K562 (cell line): ENCODE measurements around the gene NOTCH1. TPM values are rescaled to one million over a fixed set of nuclear protein-coding genes. Genes with fewer than 3 reads are reported as not detected.

ENCODE experiments used
- ADNP ChIP-seq: fragments of 200-800 bp; sonication (Bioruptor generic); IDR thresholded peaks from 2 replicates; pipeline ENCODE4 v1.6.1; 2016; ENCODE audit warnings: missing genetic modification characterization, missing compliant biosample characterization
- ATF3 ChIP-seq, 2 experiments: fragments of 450-650 bp in 1 of 2; sonication (generic) in 1 of 2; formaldehyde crosslinking in 1 of 2; IDR thresholded peaks in 1 of 2; conservative IDR thresholded peaks in 1 of 2; 2 replicates each; pipeline versions ENCODE4 v1.6.1 to v1.8.1; 2016 to 2023; ENCODE audit warnings: mild to moderate bottlenecking in 2 of 2, moderate library complexity in 2 of 2, inconsistent platforms in 1 of 2, missing genetic modification reagents in 1 of 2
- CHD1 ChIP-seq: fragments of 200-600 bp; sonication (generic); IDR thresholded peaks from one replicate; pipeline ENCODE4 v1.6.1; 2012; ENCODE audit warnings: mild to moderate bottlenecking, moderate library complexity, low read length, inconsistent platforms
- ETV1 ChIP-seq: fragments of 450-650 bp; conservative IDR thresholded peaks from 2 replicates; pipeline ENCODE4 v1.6.1; 2016; ENCODE audit warnings: missing genetic modification characterization, control low read depth, low read depth, missing compliant biosample characterization
- ETV5 ChIP-seq: sonication (generic); formaldehyde crosslinking; IDR thresholded peaks from 2 replicates; pipeline ENCODE4 v1.4.0; 2020; ENCODE audit warnings: low read depth, mild to moderate bottlenecking, missing genetic modification reagents
- ETV6 ChIP-seq, 3 experiments: fragments of 150-350 bp in 1 of 3; sonication (generic) in 1 of 3; formaldehyde crosslinking in 1 of 3; IDR thresholded peaks; 2 replicates each; pipeline versions ENCODE4 v1.6.1 to v1.8.0; 2014 to 2022; ENCODE audit warnings: borderline replicate concordance in 2 of 3, low read depth in 2 of 3, antibody characterized with exemption in 1 of 3, low read length in 1 of 3, mild to moderate bottlenecking in 1 of 3, missing genetic modification reagents in 1 of 3
- MYC ChIP-seq, 2 experiments: fragments of 250-450 bp in 1 of 2; sonication (Bioruptor Pico) in 1 of 2; IDR thresholded peaks; 2 replicates each; pipeline versions ENCODE4 v1.5.1 to v1.6.1; 2012 to 2021; ENCODE audit warnings: low read depth in 2 of 2, borderline replicate concordance in 1 of 2, improper control_type of control experiment in 1 of 2, low read length in 1 of 2, mild to moderate bottlenecking in 1 of 2, moderate library complexity in 1 of 2
- ZNF146 ChIP-seq: IDR thresholded peaks from one replicate; pipeline ENCODE4 v1.6.1; 2018; ENCODE audit warnings: missing compliant biosample characterization; ENCODE audit not compliant: unreplicated experiment
- ZNF740 ChIP-seq, 3 experiments: fragments of 200-800 bp in 1 of 3; sonication (Bioruptor generic) in 1 of 3; sonication (generic) in 1 of 3; formaldehyde crosslinking in 1 of 3; IDR thresholded peaks; 2 replicates each; pipeline versions ENCODE4 v1.6.1 to v1.8.0; 2016 to 2022; ENCODE audit warnings: mild to moderate bottlenecking in 2 of 3, missing compliant biosample characterization in 2 of 3, missing genetic modification characterization in 2 of 3, missing genetic modification reagents in 1 of 3
- ZNF766 ChIP-seq: fragments of 200-800 bp; sonication (Bioruptor generic); conservative IDR thresholded peaks from 2 replicates; pipeline ENCODE4 v1.6.1; 2016; ENCODE audit warnings: missing genetic modification characterization, missing compliant biosample characterization
- polyA plus RNA-seq, 8 experiments: library from polyadenylated mRNA; depleted of rRNA in 4 of 8; stranded (reverse) in 5 of 8; unstranded in 3 of 8; fragments of >200 nt; fragmentation: Nextera tagmentation in 2 of 8; fragmentation: Illumina TruSeq in 1 of 8; extraction: Ambion mirVana in 2 of 8; extraction: Trizol in 1 of 8; gene quantifications; 2 replicates each; pipeline versions ENCODE4 v1.2.1 to v1.2.3, GENCODE V29; 2011 to 2014; ENCODE audit warnings: inconsistent platforms in 1 of 8, missing spikeins in 1 of 8
- total RNA-seq, 7 experiments: library from RNA; depleted of rRNA in 6 of 7; stranded (reverse); fragments of >200 nt in 6 of 7; fragmentation: Illumina TruSeq in 2 of 7; extraction: Trizol in 2 of 7; gene quantifications; 2 replicates each; pipeline versions ENCODE4 v1.2.1 to v1.2.3, GENCODE V29; 2011 to 2021; ENCODE audit warnings: low replicate concordance in 1 of 7
- TF ChIP-seq, protein P1 (sequence below): fragments of 200-800 bp; sonication (Bioruptor generic); IDR thresholded peaks from 2 replicates; pipeline ENCODE4 v1.6.1; 2016; ENCODE audit warnings: missing genetic modification characterization, missing compliant biosample characterization
- TF ChIP-seq, protein P2 (sequence below): fragments of 200-800 bp; sonication (Bioruptor generic); IDR thresholded peaks from 2 replicates; pipeline ENCODE4 v1.6.1; 2017; ENCODE audit warnings: missing genetic modification characterization, missing compliant biosample characterization

The NOTCH1 gene
- total and polyA plus RNA-seq, 9 of the 15 experiments (the other 6 are each of a cell fraction or from before 2014, with no cell fraction given) = 0.03 to 31.4 (median 2.3) TPM

DNA sequence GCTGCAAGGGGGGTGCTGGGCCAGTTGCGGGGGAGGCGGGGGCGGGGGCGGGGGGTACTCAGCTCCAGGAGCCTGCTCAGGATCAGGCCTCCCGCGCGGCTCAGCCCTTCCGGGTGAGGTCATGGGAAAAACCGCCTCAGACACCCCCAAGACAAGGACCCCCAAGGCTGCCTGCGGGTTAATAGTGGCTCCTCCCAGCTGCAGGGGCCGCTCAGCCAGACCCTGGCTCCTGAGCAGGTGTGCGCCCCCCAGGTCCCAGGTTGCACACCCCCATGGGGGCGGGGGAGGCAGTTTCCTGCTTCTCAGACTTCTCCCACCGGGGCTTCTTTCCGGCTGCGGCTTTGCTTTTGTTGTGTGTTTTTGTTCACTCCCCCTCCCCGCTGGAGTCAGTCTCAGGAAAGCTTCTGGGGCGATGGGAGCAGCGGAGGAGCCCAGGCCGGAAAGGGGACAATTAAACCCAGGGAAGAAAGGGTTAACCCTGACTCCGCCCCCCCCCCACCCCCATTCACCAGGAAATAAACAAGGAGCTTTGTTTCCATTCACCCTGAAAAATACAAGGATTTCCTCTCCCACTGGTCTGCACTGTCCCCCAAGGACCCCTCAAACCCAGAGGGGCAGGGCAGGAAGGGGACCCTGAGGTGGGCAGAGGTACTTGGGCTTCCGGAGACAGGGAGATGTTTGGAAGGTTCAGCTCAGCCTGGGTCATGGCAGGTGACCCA is 42.3 kb upstream of the NOTCH1 start (continued):
- TF ChIP-seq, protein P1, sequence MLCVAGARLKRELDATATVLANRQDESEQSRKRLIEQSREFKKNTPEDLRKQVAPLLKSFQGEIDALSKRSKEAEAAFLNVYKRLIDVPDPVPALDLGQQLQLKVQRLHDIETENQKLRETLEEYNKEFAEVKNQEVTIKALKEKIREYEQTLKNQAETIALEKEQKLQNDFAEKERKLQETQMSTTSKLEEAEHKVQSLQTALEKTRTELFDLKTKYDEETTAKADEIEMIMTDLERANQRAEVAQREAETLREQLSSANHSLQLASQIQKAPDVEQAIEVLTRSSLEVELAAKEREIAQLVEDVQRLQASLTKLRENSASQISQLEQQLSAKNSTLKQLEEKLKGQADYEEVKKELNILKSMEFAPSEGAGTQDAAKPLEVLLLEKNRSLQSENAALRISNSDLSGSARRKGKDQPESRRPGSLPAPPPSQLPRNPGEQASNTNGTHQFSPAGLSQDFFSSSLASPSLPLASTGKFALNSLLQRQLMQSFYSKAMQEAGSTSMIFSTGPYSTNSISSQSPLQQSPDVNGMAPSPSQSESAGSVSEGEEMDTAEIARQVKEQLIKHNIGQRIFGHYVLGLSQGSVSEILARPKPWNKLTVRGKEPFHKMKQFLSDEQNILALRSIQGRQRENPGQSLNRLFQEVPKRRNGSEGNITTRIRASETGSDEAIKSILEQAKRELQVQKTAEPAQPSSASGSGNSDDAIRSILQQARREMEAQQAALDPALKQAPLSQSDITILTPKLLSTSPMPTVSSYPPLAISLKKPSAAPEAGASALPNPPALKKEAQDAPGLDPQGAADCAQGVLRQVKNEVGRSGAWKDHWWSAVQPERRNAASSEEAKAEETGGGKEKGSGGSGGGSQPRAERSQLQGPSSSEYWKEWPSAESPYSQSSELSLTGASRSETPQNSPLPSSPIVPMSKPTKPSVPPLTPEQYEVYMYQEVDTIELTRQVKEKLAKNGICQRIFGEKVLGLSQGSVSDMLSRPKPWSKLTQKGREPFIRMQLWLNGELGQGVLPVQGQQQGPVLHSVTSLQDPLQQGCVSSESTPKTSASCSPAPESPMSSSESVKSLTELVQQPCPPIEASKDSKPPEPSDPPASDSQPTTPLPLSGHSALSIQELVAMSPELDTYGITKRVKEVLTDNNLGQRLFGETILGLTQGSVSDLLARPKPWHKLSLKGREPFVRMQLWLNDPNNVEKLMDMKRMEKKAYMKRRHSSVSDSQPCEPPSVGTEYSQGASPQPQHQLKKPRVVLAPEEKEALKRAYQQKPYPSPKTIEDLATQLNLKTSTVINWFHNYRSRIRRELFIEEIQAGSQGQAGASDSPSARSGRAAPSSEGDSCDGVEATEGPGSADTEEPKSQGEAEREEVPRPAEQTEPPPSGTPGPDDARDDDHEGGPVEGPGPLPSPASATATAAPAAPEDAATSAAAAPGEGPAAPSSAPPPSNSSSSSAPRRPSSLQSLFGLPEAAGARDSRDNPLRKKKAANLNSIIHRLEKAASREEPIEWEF (CRISPR knock-in tag) = no peak
- TF ChIP-seq ATF3 (IDR thresholded peaks at IDR 0.05) (peak; percentile 19; the same call in 1 of the 2 replicates), ATF3 (CRISPR knock-in tag; conservative IDR thresholded peaks at IDR 0.05) (no peak), ZNF766 (0 out of 2 replicates have a peak, but pooled peaks have one; percentile 55), ETV5 (peak; percentile 71), ADNP (no peak), ETV6 (IDR thresholded peaks at IDR 0.05; ENCODE audit: borderline replicate concordance in 1 of 2, low read depth in 2 of 2, low read length in 1 of 2) (peak in 1 of 2 experiments; percentile 63; a peak in 2 of 4 replicates), ETV6 (CRISPR knock-in tag; IDR thresholded peaks at IDR 0.05; ENCODE audit: borderline replicate concordance) (no peak), ETV1 (tag) (0 out of 2 replicates have a peak, but pooled peaks have one; percentile 45), ZNF740 (CRISPR knock-in tag; IDR thresholded peaks at IDR 0.05) (peak; percentile 71; the same call in 1 of the 2 replicates), ZNF740 (tag; IDR thresholded peaks at IDR 0.05) (peak in 1 of 2 experiments; percentile 66; a peak in 1 of 4 replicates), ZNF146 (peak; percentile 1), CHD1 (no peak), MYC (IDR thresholded peaks at IDR 0.05; ENCODE audit: low read depth, low read length) (no peak; the same call in 1 of the 2 replicates), MYC (CRISPR knock-in tag; IDR thresholded peaks at IDR 0.05; ENCODE audit: borderline replicate concordance, low read depth) (no peak)
- TF ChIP-seq, protein P2, sequence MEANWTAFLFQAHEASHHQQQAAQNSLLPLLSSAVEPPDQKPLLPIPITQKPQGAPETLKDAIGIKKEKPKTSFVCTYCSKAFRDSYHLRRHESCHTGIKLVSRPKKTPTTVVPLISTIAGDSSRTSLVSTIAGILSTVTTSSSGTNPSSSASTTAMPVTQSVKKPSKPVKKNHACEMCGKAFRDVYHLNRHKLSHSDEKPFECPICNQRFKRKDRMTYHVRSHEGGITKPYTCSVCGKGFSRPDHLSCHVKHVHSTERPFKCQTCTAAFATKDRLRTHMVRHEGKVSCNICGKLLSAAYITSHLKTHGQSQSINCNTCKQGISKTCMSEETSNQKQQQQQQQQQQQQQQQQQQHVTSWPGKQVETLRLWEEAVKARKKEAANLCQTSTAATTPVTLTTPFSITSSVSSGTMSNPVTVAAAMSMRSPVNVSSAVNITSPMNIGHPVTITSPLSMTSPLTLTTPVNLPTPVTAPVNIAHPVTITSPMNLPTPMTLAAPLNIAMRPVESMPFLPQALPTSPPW (CRISPR knock-in tag) = peak; percentile 67; the same call in 1 of the 2 replicates
